Superior temporal gyrus (tissue), 1 donor: ENCODE measurements around the gene KCNJ12.
"Not testable (repeated sequence)": the region's sequence is repeated elsewhere in the genome, so short reads cannot be mapped to it uniquely, and the experiment has no call there.

ENCODE experiments used
- DNase-seq: peaks from one replicate; pipeline ENCODE4 v3.0.0-alpha.2; 2016; ENCODE audit errors: extremely low spot score

KCNJ12 gene

DNA sequence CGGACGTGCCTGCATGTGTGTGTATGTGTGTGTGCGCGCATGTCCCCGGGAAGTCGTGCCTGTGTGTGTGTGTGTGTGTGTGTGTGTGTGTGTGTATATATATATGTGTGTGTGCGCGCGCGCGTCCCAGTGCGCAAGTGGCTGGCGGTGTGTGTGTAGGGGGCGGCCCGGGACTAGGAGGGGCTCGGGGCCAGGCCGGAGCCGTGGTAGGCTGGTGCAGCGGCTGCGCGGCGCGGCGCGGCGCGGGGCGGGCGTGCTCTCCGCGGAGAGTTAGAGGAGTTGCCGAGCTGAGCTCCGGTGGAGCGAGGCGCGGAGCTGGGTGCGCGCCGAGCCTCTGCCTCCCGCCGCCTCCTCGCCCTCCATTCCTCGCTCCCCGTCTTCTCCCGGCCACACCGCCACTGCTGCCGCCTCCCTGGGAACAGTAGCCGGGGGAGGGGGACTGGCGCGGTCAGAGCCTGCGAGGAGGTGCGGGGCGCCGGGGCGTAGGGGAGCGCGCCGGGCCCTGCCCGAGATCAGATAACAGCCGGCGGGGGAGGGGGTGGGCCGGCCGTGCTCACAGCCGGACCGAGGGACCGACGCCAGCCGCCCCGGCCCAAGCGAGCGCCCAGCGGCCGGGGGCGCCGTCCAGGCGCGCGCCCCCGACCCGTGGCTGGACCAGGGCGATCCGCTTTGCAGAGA, at the start of gene KCNJ12:
Gene KCNJ12, plus strand, starts transcription at position 277 of the 678 bp plus-strand sequence. CDS start 38,986 bp downstream, outside the sequence.
- peak; percentile 15 for DNase-seq

DNA sequence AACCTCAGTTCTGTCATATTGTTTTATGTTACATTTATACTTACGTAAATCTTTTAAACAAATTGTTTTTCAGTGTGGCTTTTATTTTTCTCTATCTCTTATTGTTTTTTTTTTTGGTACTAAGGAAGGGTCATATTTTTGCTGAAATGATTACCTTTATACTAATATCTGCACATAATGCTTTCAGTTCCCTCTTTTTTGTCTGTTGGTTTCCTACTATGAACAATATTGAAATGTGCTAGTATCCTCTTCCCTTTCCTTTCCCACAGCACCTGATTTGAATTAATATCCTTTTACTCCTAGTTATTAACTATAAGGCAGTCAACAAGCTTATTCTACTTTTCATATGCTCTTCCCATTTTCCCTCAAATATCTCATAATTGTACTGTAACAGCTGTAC, 48.2 kb upstream of the KCNJ12 start:
- not testable (repeated sequence) for DNase-seq

DNA sequence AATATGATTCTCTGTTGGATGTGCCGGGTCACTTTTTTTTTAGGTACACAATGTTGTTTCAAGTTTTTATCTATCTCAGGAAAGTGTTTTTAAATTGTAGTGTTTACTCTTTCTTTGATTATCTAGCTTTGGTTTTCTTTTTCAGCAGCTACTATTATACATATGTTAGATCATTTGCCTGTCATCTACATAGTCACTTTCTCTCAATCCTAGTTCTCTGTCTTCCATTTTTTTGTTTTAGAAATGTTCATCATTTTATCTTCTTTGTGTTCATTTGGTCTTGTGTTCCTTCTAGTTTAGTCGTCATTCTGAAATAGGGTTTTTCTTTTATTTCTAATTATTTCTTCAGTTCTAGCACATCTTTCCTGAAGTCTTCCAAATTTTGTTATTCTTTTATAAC, 47.4 kb upstream of the KCNJ12 start:
- DNase-seq: not testable (repeated sequence)

DNA sequence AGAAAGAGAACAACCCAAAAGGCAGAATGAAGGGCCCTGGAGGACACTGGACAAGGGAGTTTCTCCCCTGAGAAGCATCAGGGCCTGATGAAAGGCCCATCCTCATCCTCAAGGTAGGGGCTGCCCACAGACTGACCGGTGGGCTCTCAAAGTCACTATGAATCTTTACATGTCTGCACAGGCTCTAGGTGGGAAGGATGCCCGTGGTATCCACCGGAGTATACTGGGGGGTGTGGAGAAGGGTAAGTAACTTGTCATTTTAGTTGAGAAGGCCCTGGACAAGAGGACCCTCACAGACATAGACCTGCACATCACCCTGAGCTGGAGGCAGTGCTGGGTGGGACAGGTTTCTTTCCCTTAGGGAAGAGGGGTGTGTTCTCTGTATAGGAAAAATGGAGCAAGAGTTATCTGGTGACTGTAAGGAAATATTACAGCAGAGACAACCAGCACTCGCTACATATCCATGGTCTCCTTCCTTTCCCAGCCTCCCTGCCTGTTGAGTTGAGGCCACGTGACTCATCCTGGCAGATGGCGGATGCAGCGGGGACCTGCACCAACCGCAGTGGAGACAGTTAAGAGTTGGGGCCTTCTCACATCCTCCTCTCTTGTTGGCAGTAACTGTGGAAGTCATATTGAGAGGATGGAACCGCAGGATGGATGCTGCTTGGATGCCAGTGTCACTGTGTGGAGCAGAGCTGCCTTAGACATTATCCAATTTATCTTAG, 45.6 kb upstream of the KCNJ12 start:
- no peak for DNase-seq

DNA sequence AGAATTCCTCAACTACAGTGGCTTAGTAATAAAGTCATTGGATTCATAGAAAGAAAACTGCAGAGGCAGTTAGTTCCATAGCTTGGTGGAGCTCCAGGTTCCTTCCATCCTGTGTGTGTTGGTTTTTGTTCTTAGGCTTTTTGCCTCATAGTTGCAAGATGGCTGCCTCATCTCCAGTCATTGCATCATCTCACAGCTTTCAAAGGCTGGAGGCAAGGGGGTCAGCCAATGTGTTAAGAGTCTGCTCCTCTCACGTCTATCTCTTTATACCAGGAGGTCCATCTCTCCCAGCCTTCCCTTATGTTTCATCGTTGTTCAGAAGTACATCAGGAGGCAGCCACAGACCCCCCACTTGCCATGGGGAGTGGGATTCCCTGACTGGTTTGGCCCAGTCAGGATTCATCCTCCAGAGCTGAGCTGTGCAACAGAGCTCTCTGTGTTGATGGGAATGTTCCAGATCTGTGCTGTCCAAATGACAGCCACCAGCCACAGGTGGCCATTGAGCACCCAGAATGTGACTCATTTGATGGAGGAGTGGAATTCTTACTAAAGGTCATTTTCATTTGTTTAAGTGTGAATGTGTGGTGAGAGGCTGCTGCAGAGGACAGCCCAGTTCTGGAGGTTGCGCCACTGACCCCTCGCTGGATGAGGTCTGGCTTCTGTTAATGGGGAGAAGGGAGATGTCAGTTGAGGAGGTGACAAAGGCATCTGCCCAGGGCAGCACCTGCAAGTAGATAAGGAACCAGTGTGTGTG, 39.4 kb upstream of the KCNJ12 start:
- DNase-seq: not testable (repeated sequence)

DNA sequence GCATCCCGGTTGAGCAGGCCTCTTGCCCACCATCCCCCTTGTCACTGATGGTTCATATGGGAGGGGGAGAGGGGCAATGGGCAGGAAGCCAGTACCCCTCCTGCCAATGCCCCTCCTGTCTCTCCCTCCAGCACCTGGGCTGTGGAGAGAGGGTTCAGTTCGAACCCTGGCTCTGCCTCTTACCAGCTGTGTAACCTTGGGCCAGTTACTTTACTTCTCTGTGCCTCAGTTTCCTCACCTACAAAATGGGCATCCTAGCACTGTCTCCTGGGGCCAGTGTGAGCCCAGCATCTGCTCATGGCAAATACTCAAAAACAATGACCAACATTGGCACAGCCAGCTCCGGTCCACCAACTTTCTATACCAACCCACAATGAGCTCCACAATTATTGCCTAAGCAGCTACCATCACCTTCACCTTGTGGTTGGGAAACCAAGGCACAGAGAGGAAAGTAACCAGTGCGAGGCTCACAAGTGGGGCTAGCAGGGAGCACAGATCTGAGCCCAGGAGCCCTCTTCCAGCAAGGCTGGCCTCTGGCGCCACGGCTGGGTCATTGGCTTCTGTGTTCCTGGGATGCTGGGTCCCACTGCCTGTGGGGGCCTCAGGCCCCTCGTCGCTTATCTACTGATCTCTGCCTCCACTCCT, 38.1 kb upstream of the KCNJ12 start:
- not testable (repeated sequence) for DNase-seq

DNA sequence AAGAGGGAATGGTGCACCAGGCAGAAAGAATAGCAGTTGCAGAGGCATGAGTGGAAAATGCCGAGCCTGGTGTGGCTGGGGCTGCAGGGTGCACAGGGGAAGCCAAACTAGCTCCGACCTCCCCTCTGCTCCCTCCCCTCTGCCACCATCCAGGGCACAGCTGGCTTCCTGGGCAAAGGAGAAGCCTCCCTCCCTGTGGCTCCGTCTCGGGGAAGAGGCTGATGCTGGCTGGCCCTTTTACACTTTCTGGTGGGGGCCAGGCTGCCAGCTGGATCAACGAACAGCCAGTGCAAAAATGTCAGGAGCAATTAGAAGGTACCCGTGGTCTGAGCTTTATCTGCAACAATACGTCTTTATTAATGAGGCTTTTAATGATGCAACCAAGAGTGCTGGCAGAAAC, 37.1 kb upstream of the KCNJ12 start:
- DNase-seq: no peak

- not testable (repeated sequence) for DNase-seq
Measured at GRCh38 chr17:21339571-21339970, 36.6 kb upstream of the KCNJ12 start.

GRCh38 chr17:21340407-21340806, 35.8 kb upstream of the KCNJ12 start:
- DNase-seq: not testable (repeated sequence)

GRCh38 chr17:21341279-21341678, 34.9 kb upstream of the KCNJ12 start:
- not testable (repeated sequence) for DNase-seq

DNA sequence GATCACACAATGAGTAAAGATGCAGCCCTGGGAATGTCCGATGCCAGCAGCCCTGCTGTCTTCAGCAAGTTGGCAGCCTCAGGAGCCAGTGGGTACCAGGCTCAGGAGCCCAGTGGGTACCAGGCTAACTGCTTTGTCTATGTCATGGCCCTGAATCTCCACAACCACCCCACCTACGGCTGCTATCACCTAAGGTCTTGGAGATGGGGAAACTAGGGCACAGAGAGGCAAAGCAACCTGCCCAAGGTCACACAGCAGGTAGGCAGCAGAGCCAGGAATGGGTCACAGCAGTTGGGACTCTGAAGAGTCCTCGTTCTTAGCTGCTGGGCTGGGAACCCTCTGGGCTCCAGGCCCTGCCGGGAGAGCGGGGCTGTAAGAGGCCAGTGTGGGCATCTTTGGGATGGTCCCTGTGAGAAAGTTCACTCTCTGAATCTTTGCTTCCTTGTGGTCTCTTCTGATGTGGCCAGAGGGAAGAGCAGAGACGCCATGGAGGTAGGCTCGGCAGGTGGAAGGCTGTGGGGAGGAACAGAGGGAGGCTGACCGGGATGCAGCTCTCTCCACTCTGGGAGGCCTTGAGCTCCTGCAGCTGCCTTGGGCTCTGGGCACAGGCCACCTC, 34.1 kb upstream of the KCNJ12 start:
- not testable (repeated sequence) for DNase-seq

- DNase-seq: not testable (repeated sequence)
Measured at GRCh38 chr17:21343061-21343949, 32.9 kb upstream of the KCNJ12 start.

DNA sequence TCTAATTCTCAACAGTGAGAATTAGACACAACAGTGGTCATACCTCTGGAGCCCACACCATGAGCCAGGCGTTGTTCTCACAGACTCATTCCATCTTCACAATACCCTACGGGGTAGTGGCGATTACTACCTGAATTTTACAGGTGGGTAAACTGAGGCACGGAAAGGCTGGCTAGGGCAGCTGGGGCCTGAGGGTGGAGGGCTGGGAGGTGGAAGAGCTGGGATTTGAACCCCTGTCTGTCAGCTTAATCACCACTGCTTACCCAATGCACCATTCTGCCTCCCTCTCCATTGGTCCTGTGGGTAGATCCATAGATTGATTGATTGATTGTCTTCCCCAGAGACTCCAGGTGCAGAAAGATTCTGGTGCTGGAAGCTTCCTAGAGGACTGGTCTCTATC, 31.4 kb upstream of the KCNJ12 start:
- DNase-seq: not testable (repeated sequence)

- DNase-seq: no peak
Measured at GRCh38 chr17:21345236-21345635, 30.9 kb upstream of the KCNJ12 start.

DNA sequence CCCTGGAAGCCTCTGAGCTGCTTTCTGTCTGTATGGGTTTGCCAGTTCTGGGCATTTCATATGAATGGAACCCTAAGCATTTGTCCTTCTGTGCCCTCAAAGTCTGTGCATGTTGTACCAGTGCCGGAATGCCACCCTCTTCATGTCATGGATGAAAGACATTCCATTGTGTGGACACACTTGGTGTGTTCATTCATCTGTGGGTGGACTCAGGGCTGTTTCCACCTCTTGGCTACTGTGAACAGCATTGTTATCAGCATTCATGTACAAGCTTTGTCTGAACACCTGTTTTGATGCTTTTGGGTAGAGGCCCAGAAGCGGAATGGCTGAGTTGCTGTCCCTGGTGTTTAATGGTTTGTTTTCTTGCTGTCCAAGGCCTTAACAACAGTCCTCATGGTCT, 30.1 kb upstream of the KCNJ12 start:
- DNase-seq: not testable (repeated sequence)

DNA sequence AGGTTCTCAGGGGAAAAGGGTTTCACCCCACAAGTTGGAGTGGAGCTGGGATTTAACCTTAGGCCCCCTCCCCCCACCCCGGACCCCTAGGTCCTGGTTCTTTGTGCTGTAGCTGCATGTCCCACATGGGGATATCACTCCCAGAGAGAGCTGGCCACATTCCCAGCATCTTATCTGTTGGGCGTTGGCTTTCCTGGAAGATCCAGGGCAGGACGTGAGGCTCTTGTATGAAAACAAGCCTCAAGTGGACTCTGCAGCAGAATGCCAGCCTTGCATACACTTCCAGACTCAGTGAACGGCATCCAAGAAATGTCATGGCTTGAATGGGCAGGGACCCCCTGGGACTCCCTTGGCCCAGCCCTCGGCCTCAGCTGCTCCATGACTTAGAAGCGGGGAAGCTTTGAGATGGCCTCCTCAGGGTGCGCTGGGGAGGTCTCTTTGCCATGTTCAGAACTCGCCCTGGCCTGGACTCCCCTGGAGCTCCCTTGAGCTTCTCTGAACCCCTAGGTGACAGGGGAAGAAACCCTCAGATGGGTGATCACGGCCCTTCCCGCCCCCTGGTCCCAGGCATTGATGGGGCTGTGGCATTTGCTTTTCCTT, 29.4 kb upstream of the KCNJ12 start:
- DNase-seq: not testable (repeated sequence)

DNA sequence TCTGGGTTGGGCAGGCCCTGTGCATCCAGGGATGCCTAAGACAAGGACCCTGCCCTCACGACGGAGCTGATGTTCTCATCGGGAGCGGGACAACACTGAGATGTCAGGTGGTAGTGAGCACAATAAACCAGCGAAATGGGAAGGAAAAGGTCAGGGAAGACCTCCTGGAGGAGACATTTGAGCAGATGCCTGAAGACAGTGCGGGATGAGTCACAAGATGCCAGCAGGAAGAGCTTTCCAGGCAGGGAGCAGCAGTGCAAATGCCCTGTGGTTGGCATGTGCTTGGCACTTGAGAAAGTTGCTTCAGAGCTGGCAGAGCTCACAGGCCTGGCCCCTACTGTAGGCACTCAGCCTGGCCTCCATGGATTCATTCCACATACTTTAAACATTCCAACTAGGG, 28.5 kb upstream of the KCNJ12 start:
- DNase-seq: not testable (repeated sequence)

- DNase-seq: not testable (repeated sequence)
Measured at GRCh38 chr17:21348081-21348925, 27.9 kb upstream of the KCNJ12 start.

- not testable (repeated sequence) for DNase-seq
Measured at GRCh38 chr17:21348926-21349261, 27.3 kb upstream of the KCNJ12 start.
